Thoracic aorta (tissue), 2 donors: Measurements from ENCODE around the gene DAAM2. TPM values are rescaled to one million over a fixed set of nuclear protein-coding genes. Genes with fewer than 3 reads are reported as not detected.

Source experiments
- ATAC-seq: fragments of 150-250 bp; one replicate; pipeline ENCODE4 v1.8.0; 2017; ENCODE audit warnings: low read depth; ENCODE audit not compliant: insufficient number of reproducible peaks, low FRiP score
- DNase-seq: peaks from one replicate; pipeline ENCODE4 v3.0.0-alpha.2; 2020; ENCODE audit warnings: low spot score
- H3K27ac ChIP-seq, 2 donors: fragments of 200-600 bp; sonication (generic); 1 replicate in 1 of 2; 2 replicates in 1 of 2; pipeline ENCODE4 v1.5.1; 2016; ENCODE audit warnings: mild to moderate bottlenecking in 2 of 2, moderate library complexity in 2 of 2
- H3K27me3 ChIP-seq: fragments of 200-600 bp; sonication (generic); replicated peaks from 2 replicates; pipeline ENCODE4 v1.6.0; 2016; ENCODE audit warnings: mild to moderate bottlenecking; ENCODE audit not compliant: insufficient read depth
- H3K36me3 ChIP-seq: fragments of 200-600 bp; sonication (generic); one replicate; pipeline ENCODE4 v1.5.1; 2016
- H3K4me1 ChIP-seq, 2 donors: fragments of 200-600 bp; sonication (generic); 1 replicate in 1 of 2; 2 replicates in 1 of 2; pipeline versions ENCODE4 v1.5.1 to v1.6.0; 2016; ENCODE audit warnings: low read depth in 2 of 2, mild to moderate bottlenecking in 1 of 2; ENCODE audit not compliant: control insufficient read depth in 1 of 2
- H3K4me3 ChIP-seq: fragments of 200-600 bp; sonication (generic); 2 replicates; pipeline ENCODE4 v1.5.1; 2016; ENCODE audit warnings: mild to moderate bottlenecking
- H3K9me3 ChIP-seq: fragments of 200-600 bp; sonication (generic); 2 replicates; pipeline ENCODE4 v1.5.1; 2016
- total RNA-seq, 2 donors: library from RNA; depleted of rRNA; stranded (reverse); fragments of >200 nt; gene quantifications; one replicate each; pipeline versions ENCODE4 v1.1.0 to v1.2.3, GENCODE V29; 2016
- TF ChIP-seq, protein P1 (sequence below): fragments of 200-600 bp; sonication (generic); IDR thresholded peaks from one replicate; pipeline ENCODE4 v1.5.1; 2019; ENCODE audit warnings: antibody characterized with exemption

DAAM2 gene
- total RNA-seq, 2 donors from 2014 or later, result 61.5 to 71.5 TPM

DNA sequence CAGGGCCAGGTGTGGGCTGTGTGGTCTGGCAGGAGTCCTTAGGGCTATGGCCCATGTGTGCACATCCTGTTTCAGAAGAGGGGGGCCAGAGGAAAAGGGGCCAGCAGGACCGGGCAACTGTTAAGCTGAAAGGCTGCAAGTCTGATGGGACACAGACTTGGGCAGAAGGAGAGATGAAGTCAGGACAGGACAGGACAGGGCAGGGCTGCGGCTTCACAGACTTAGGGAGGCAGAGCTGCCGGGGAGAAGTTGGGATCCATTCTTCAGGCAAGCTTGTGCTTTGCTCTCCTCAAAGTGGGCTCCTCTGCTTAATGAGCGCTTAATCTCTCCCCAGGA is 113.4 kb downstream of the DAAM2 start:
- DNase-seq, result no peak
- H3K4me1 ChIP-seq, result peaks cover 0 to 6% of the 10 kb centered on the region in 2 donors
- TF ChIP-seq, protein P1, sequence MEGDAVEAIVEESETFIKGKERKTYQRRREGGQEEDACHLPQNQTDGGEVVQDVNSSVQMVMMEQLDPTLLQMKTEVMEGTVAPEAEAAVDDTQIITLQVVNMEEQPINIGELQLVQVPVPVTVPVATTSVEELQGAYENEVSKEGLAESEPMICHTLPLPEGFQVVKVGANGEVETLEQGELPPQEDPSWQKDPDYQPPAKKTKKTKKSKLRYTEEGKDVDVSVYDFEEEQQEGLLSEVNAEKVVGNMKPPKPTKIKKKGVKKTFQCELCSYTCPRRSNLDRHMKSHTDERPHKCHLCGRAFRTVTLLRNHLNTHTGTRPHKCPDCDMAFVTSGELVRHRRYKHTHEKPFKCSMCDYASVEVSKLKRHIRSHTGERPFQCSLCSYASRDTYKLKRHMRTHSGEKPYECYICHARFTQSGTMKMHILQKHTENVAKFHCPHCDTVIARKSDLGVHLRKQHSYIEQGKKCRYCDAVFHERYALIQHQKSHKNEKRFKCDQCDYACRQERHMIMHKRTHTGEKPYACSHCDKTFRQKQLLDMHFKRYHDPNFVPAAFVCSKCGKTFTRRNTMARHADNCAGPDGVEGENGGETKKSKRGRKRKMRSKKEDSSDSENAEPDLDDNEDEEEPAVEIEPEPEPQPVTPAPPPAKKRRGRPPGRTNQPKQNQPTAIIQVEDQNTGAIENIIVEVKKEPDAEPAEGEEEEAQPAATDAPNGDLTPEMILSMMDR, result no peak
- no peak for ATAC-seq
- no peaks in the 10 kb centered on the region for H3K27me3 ChIP-seq
- H3K36me3 ChIP-seq, result peaks cover 47% of the 10 kb centered on the region
- no peaks in the 10 kb centered on the region for H3K9me3 ChIP-seq
- no peak overlapping the region for H3K4me3 ChIP-seq
- no peak overlapping the region for H3K27ac ChIP-seq

DNA sequence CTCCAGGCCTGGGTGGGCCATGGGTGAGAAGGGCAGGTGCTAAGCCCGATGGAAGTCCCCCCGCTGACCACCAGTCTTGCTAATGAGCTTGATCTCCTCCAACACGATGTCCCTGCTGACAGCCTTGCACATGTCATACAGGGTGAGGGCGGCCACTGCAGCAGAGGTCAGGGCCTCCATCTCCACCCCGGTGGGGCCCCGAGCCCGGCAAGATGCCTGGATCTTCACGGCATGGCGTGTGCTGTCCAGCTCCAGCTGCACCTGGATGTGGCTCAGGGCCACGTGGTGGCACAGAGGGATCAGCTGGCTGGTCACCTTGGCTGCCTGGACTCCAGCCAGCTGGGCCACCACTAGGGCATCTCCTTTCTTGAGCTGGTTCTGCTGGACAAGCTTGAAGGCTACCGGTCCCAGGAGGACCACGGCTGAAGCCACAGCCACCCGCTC is 114.2 kb downstream of the DAAM2 start:
- Histone ChIP-seq H3K9me3 (no peaks in the 10 kb centered on the region), H3K4me1 (peaks cover 0 to 6% of the 10 kb centered on the region in 2 donors), H3K27me3 (no peaks in the 10 kb centered on the region), H3K36me3 (peaks cover 40% of the 10 kb centered on the region), H3K27ac (no peak overlapping the region), H3K4me3 (no peak overlapping the region)
- DNase-seq (no peak), ATAC-seq (no peak)
- TF ChIP-seq, protein P1, result no peak

DNA sequence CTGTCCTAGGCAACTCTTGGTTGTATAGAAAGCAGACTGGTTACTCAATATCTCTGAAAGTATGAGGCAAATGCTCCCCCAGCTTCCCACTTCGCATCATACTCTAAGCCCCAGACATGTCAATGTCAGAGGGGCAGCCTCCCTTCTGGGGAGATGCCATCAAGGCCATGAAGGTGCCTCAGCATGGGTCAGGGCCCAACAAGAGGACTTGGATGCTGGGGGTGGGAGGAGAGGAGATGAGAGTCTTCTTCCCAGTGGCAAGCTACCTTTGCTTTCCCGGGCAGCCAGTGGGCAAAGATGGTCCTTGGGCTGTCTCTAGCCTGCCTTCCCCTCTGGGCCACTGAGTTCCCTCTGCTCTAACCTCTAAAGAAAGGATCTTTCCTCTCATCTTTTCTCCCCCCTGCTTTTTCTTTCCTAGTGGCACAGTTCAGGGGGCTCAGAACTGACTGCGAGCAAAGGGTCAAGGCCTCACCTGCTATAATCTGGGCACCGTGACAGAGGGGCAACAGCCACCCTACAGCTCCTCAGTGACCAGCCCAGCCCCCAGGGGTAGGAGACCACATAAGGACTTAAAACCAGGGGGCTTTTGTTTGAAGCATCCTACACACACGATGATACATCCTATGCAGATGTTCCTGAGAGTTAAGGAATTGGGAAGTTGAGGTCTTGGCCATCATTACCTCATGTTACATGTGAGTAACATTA is 115.8 kb downstream of the DAAM2 start:
- Histone ChIP-seq H3K9me3 (no peaks in the 10 kb centered on the region), H3K4me1 (peaks cover 0 to 6% of the 10 kb centered on the region in 2 donors), H3K36me3 (peaks cover 47% of the 10 kb centered on the region), H3K27ac (no peak overlapping the region), H3K27me3 (no peaks in the 10 kb centered on the region), H3K4me3 (no peak overlapping the region)
- no peak for ATAC-seq
- TF ChIP-seq, protein P1, result no peak
- DNase-seq, result no peak

- Histone ChIP-seq H3K9me3 (no peaks in the 10 kb centered on the region), H3K27me3 (no peaks in the 10 kb centered on the region), H3K4me1 (peaks cover 0 to 6% of the 10 kb centered on the region in 2 donors), H3K27ac (no peak overlapping the region), H3K36me3 (peaks cover 50% of the 10 kb centered on the region), H3K4me3 (no peak overlapping the region)
- no peak for DNase-seq
- no peak for ATAC-seq
- TF ChIP-seq, protein P1, result no peak
Observed at GRCh38 chr6:39908838-39909583, 116.8 kb downstream of the DAAM2 start.

DNA sequence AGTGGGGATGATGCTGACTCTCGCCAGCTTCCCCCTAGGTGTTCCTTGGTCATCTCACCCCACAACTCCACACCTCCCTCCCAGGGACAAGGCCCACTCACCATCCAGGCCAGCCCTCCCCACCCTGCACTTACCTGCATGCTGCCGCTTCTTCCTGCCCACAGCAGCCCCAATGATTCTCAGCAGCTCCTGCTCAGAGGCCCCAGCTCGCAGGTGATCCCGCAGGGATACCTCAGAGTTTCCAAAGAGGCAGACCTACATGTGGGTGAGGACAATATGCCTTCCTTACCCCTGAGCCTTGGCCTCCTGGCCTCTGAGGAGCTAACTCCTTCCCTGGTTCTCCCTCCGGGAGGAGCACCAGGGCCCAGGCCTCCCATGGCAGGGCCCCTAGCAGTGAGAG is 117.5 kb downstream of the DAAM2 start:
- H3K4me3 ChIP-seq, result no peak overlapping the region
- no peak for ATAC-seq
- TF ChIP-seq, protein P1, result no peak
- DNase-seq, result no peak
- peaks cover 57% of the 10 kb centered on the region for H3K36me3 ChIP-seq
- H3K27me3 ChIP-seq, result no peaks in the 10 kb centered on the region
- H3K4me1 ChIP-seq, result peaks cover 0 to 6% of the 10 kb centered on the region in 2 donors
- H3K9me3 ChIP-seq, result no peaks in the 10 kb centered on the region
- H3K27ac ChIP-seq, result no peak overlapping the region
